Activated CD4-positive, alpha-beta T cell treated with anti-CD3 and anti-CD28 coated beads for 48 hours (primary cell): Measurements from ENCODE around the gene BRCA1.
"Not testable (repeated sequence)": the region's sequence is repeated elsewhere in the genome, so short reads cannot be mapped to it uniquely, and the experiment has no call there.

ENCODE experiments used
- DNase-seq: peaks from one replicate; pipeline ENCODE4 v3.0.0-alpha.2; 2020

Gene BRCA1

DNA sequence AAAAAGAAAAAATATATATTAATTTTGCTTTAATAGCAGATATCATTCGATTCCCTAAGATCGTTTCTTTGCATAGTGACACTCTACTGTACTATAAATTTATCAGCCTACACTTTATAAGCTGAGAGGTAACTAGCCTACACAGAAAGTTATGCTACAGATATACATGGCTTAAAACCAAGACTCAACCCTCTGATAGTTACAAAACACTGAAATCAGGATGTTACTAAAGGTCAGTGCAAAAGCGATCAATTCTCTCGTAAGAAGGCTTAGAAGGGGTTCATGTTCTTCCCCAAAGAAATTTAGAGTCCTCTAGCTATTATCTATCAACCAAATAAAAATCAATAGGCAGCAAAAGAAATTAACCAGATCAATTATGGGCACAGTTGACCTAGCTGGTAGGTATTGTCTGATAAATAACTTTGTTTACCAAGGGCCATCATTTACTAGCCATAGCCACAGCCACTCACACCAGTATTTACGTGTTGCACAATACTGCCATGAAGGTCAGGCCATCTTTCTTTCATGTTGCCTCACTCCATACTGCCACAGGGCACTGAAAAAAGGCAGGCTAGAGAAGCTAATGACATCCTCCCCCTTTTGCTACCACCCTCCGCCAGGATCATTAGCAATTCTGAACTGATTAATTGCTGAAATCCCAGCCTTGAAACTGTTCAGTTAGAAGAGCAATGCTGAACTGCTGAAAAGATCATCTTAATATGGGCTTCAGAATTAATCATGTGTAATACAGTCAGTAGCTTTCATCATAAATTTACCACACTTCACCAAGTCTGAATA is 56.4 kb downstream of the BRCA1 start:
- DNase-seq: no peak

DNA sequence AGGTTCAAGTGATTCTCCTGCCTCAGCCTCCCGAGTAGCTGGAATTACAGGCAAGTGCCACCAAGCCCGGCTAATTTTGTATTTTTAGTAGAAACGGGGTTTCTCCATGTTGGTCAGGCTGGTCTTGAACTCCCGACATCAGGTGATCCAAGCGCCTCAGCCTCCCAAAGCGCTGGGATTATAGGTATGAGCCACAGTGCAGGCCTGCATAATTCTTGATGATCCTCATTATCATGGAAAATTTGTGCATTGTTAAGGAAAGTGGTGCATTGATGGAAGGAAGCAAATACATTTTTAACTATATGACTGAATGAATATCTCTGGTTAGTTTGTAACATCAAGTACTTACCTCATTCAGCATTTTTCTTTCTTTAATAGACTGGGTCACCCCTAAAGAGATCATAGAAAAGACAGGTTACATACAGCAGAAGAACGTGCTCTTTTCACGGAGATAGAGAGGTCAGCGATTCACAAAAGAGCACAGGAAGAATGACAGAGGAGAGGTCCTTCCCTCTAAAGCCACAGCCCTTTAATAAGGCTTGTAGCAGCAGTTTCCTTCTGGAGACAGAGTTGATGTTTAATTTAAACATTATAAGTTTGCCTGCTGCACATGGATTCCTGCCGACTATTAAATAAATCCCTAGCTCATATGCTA is 62.1 kb downstream of the BRCA1 start:
- no peak for DNase-seq

DNA sequence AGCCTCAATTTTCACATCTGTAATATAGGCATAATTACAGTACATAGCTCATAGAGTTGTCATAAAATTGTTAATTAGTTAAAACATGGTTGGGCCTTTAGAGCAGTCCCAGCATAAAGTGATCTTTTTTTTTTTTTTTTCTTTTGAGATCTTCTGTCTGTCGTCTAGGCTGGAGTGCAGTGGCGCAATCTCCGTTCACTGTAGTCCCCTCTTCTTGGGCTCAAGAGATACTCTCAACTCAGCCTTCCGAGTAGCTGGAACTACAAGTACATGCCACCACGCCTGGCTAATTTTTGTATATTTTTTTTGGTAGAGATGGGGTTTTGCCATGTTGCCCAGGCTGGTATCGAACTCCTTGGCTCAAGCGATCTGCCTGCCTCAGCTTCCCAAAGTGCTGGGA is 69.1 kb downstream of the BRCA1 start:
- no peak for DNase-seq

DNA sequence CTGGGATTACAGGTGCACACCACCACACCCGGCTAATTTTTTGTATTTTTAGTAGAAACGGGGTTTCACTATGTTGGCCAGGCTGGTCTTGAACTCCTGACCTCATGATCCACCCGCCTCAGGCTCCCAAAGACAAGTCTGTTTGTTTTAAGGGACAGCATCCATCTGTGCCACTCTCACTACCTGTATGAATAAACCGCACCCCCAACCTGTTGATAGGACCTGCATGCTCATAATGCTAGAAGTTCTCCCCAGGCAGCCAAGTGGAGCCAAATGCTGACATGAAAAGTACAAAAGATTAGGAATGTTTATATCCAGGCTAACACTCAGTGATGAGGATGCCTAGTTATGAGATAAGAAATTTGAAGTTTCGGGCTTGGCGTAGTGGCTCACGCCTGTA is 72.2 kb downstream of the BRCA1 start:
- not testable (repeated sequence) for DNase-seq

DNA sequence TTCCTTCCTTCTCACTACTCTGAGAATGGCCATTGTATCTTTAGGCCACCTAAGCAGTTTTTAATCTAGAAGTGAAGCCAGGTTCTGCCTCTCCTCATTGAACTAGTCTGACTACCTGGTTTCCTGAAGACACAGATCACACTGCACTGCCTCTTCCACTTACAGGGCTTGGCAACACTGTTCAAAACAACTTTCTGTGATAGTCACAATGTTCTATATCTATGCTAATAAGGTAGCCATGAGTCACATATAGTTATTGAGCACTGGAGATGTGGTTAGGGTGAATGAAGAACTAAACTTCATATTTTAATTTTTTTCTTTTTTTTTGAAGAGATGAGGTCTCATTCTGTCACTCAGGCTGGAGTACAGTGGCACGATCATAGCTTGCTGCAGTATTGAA is 73.2 kb downstream of the BRCA1 start:
- no peak for DNase-seq

DNA sequence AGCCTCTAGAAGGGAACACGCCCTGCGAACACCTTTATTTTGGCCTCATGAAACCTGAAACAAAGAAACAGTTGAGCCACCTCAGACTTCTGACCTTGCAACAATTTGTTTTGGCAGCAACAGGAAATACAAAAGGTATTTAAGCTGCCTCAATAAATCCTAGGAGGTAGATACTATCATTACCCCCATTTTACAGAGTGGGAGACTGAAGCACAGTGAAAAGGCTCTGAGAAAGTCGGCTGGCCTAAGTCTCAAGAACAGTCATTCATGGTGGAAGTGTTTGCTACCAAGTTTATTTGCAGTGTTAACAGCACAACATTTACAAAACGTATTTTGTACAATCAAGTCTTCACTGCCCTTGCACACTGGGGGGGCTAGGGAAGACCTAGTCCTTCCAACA is 81.1 kb downstream of the BRCA1 start:
- no peak for DNase-seq

DNA sequence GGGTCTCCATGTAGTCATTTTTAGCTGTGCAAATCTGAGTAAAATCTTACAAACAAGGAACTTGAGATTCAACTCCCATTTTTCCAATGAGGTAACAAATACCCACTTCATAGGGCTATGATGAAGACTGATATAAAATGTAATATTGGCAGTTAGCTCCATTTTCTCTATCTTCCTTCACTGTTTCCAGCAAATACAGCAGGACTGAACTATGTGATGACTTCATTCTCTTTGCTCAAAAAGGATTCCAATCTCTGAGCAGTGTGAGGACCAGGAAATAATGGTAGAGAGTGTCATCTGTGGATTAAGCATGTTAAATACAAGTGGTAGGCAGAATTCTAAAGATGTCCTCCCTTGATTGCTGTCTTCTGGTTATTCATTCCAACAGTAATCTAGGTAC is 81.9 kb downstream of the BRCA1 start:
- DNase-seq: no peak

DNA sequence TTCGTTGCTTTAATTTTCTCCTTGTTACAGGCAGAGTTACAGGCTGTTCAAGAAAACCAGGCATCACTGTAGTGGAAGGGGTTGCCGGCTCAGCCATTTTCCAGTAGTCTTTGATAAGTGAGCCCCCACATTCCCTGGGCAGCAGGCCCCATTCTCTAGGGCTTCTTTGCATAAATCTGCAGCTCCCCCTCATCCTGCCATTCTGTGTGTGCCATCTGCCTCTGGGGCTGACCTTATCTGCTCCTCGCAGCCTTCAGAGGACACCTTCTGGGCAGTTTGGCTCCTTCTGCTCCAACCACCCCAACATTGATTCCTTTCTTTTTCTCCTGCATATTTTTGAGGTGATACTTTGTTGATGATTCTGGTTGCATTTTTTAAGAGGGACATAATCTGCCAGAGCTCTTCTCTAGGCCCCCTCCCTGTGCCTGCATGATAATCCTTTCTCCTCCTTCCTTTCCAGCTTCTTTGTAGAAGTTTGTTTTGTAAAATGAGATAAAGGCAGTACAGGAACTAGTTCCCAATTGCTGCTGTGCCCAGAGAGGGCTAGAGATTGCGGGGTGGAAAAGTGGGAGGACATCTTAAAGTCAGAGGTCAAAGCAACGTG is 83.0 kb downstream of the BRCA1 start:
- DNase-seq: no peak

DNA sequence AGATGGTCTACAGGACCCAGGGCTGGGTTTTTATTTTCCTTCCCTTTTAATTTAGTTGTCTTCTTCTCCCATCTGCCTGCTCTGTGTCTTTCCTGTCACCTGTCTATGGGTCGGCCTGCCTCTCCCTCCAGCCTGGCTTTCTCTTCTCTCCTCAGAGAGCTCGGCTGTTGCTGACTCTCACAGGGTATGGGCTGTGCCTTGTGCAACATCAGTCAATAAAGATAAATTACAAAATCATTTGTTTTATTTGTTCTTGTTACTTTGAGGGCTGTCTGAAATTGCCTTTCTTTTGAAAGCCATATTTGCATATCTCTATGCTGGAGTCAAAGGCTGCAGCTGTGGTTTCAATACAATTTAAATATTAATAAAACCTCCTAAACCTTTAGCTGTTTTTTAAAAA is 84.5 kb downstream of the BRCA1 start:
- DNase-seq: no peak

DNA sequence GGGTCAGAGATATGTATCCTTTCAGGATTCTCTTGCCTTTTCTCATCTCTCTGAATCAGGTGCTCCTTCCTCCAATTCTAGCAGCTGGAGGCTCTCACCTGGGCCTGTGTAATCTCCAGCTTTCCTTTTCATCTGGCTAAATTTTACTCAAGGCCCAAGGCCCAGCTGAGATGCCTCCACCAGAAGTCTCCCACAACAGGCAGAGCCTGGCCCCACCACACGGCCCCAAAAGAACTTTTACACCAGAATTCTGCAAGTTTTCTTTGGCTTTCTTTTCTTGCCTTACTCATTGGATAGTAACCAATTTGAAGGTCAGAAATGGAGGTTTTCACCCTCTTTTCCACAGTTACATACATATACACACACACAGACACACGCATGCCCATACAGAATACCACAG is 85.5 kb downstream of the BRCA1 start:
- no peak for DNase-seq

DNA sequence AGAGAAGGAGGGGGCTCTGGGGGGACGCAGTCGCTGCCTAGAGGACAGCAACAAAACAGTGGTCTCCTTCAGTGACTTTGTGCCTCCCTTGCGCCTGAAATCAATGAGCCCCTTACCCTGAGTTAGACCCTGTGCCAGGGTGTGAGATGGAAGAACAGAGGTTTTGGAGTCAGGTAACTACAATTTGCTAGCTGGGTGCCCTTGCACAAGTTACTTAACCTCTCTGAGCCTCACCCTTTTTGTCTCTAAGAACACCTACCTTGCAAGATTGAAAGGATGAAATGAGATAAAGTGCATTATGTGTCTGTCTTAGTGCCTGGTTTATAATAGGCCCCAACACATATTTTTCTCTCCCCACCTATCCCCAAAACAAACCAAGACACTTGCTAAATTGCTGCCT is 90.3 kb downstream of the BRCA1 start:
- DNase-seq: no peak

DNA sequence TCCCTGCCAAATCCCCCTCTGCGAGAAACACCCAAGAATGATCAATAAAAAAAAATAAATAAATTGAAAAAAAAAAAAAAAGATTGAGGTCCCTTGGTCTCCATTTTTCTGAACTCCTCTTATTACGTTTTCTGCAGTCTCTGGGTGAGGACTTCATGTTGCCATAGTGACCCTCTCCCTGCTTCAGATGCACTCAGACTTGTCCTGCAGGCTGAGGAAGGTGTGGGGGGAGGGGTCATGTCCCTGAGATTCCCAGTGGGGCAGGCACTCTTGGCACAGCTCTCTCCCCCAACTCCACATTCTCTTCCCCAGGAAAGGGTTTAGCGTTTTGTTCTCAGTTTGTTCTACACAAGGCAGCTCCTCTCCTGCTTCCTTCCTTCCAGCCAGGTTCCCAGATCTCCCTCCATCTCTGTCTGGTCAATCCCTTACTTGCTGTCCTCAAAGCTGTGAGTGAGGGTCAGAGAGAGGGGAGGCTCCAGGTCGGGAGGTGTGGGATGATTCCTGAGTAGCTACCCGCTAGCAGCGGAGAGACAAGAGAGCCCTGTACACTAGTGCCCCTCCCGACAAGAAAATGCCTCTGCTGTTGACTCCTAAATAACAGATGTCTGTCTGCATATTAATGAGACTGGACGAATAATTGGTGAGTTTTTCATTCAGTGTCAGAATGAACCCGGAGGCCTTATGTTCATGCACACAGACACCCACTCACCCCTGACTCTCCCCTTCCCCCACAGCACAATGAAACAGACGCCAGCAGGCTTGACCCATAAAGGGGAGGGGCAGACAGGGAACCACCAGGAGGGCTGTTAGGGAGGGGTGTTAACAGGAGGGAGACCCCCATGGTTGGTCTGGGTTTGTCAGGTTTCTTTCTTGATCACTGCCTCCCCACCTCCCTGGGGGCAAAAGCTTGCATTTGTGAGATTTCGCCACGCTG is 90.9 kb downstream of the BRCA1 start:
- DNase-seq: no peak

DNA sequence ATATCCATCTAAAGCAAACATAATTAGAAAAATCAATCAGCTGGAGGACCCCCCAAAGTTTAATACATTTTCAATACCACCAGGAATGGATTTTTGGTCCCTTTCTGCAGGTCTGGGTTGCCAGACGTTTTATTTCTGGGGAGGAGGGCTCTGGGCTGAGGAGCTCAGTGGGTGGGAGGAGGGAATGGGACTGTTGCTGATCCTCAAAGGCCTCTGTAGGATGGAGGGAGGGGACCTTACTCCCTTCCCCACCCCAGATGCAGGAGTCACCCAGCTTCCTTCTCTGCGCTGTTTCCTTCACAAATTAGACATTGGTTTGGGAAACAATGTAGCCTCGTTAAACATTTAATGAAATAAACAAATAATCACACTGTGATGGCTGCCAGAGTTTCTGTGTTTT is 93.5 kb downstream of the BRCA1 start:
- no peak for DNase-seq

DNA sequence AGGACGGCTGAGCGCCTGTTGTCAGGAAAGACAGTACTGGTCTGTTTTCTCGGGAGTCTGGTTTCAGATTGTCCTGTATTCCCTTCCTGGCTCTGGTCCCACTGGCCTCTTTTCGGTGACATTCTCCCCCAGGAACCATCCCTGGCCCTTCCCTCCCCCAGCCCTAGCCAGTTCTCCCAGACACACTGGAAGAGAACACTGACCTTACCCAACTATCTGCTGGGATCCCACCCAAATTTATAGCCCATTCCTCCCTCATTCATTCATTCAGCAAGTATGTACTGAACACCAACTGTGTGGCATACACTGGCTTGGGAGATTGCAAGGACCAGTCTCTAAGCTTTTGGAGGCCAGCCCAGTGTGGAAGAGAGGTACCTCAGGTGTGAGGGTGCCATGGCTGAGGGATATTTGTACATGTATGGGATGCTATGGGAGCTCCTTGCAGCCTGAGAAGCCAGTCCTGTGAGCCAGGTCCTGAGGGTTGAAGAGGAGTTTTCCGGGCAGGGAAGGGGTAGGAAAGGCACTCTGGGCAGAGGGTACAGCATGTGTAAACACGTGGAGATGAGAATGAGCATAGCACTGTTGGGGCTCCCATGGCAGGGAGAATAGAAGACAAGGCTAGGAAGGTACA is 94.9 kb downstream of the BRCA1 start:
- no peak for DNase-seq

DNA sequence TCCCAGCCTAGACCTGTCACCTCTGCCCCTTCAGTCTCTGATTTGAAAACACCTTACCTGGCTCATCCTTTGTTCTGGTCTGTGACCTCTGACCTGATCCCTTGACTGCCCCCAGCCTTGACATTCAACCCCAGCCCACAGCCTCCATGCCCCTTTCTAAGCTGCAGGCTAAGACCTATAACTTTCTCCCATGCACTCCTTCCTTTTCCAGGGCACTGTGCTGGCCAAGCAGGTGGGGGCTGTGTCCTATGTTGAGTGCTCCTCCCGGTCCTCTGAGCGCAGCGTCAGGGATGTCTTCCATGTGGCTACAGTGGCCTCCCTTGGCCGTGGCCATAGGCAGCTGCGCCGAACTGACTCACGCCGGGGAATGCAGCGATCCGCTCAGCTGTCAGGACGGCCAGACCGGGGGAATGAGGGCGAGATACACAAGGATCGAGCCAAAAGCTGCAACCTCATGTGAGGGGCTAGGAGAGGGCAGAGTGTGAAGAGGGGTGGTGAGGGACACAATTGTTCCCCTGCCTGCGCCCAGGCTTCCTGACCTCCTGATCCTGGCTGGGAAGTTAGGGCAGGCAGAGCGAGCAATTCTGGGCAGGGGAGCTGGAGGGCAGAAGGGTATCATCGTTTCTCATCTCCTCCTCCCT is 96.8 kb downstream of the BRCA1 start:
- no peak for DNase-seq

DNA sequence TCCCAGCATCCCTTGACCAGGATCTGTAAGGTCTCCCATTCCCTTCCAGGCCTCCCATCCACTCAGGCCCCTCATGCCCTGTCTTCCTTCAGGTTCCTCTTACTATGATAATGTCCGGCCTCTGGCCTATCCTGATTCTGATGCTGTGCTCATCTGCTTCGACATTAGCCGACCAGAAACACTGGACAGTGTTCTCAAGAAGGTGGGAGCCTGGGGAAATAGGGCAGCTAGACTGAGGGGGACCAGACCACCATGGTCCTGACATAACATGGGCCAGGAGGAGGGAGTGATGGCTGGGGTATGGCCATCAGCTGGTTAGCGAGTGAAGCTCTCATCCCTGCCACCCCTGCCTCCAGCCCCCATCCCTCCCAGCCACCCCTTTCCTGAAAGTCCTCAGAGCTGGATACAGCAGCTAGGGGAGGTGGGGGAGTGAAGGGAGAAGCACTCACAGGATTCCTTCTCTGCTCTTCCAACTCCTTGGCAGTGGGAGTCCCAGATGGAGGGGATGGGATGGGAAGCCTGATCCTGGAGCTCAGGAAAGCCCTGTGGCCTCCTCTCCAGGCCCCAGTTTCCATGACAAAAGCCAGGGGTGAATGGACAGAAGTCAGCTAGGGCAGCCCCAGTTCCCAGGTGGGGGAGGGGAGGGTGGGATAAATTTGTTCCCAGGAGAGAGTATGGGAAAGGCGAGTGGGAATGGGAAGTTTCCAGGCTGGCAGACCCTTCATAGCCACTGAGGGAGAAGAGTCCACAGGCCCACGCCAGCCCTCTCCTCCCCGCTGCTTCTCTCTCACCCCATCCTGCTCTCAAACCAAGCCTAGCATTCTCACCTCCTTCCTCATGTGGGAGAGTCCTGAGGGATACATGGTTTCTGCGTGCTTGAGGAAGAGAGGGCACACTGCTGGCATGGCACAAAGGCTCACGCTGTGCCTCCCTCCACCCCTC is 97.8 kb downstream of the BRCA1 start:
- DNase-seq: no peak

DNA sequence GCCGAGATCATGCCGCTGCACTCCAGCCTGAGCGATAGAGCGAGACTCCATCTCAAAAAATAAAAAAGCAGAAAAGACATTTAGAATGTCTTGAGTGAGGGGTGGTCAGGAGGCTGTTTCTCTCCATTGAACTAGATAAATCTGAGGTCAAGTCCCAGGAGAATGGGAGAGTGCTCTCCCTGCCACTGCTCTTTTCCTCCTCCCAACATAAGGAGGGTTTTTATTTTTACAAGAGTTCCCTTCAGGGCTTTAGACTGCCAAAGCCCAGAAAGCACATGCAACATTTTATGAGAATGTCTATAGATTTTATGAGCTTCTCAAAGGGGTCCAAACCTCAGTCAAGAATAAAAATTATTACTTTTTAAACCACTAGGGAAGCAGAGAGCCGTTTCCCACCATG is 98.6 kb downstream of the BRCA1 start:
- DNase-seq: no peak

DNA sequence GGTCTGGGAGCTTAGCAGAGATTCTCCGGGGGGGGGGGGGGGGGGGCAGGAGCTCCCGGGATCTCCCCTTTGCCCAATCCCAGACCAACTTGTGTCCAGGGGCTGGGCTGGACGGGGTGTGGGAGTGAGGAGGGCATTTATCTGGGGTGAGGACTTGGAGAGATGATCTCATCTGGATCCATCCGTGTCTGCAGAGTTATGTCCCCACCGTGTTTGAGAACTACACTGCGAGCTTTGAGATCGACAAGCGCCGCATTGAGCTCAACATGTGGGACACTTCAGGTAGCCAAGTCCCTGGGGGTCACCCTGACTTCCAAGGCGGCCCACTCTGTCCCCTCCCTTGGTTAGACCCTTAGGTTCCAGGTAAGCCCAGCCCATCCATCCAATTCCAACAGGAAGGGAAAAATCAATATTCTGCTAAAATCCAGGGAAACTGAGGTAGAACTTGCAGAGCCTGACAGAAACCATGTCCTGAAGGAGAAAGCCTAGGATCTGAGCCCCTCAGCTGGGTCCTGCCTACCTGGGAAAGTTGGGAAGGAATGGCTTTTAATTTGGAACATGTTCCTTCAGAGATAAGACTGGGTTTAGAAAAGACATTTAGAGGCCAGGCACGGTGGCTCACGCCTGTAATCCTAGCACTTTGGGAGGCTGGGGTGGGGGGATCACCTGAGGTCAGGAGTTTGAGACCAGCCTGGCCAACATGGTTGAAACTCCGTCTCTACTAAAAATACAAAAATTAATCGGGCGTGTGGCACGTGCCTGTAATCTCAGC is 99.2 kb downstream of the BRCA1 start:
- DNase-seq: no peak

DNA sequence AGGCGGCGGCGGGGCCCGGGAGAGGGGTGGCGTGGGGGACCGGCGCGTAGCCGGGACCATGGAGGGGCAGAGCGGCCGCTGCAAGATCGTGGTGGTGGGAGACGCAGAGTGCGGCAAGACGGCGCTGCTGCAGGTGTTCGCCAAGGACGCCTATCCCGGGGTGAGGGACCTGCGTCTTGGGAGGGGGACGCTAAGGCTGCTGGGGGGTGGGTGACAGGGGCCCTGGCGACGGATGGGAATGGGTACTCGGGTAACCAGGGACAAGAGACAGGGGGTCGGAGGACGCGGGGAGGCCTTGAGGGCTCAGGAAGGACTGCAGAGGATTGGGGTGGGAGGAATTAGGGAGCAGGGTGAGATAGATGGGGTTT is 99.9 kb downstream of the BRCA1 start:
- no peak for DNase-seq
